ENCODE data around the gene PPARD. TPM values are rescaled to one million over a fixed set of nuclear protein-coding genes. Genes with fewer than 3 reads are reported as not detected.

The PPARD gene
- total and polyA plus RNA-seq, 2 experiments from 2014 or later: 17.1 to 34.0 TPM

GRCh38 chr6:35474942-35475570 lies 132.7 kb downstream of the PPARD start:
- Histone ChIP-seq H3K9me3 (ENCODE audit: low read depth) (no peaks in the 10 kb centered on the region), H3K27ac (no peak overlapping the region), H3K4me1 (ENCODE audit: low read depth) (peaks cover 11% of the 10 kb centered on the region), H3K27me3 (no peaks in the 10 kb centered on the region), H3K36me3 (peaks cover 38% of the 10 kb centered on the region), H3K4me3 (no peak overlapping the region)
- no peak for DNase-seq (ENCODE audit: low read depth in 1 of 2, low spot score in 1 of 2)
- TF ChIP-seq, protein P1, sequence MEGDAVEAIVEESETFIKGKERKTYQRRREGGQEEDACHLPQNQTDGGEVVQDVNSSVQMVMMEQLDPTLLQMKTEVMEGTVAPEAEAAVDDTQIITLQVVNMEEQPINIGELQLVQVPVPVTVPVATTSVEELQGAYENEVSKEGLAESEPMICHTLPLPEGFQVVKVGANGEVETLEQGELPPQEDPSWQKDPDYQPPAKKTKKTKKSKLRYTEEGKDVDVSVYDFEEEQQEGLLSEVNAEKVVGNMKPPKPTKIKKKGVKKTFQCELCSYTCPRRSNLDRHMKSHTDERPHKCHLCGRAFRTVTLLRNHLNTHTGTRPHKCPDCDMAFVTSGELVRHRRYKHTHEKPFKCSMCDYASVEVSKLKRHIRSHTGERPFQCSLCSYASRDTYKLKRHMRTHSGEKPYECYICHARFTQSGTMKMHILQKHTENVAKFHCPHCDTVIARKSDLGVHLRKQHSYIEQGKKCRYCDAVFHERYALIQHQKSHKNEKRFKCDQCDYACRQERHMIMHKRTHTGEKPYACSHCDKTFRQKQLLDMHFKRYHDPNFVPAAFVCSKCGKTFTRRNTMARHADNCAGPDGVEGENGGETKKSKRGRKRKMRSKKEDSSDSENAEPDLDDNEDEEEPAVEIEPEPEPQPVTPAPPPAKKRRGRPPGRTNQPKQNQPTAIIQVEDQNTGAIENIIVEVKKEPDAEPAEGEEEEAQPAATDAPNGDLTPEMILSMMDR (IDR thresholded peaks at IDR 0.05; ENCODE audit: low read depth, low read length): no peak

GRCh38 chr6:35475573-35475972 lies 133.2 kb downstream of the PPARD start:
- H3K9me3 ChIP-seq (ENCODE audit: low read depth): no peaks in the 10 kb centered on the region
- H3K4me3 ChIP-seq: no peak overlapping the region
- no peak for DNase-seq (ENCODE audit: low read depth in 1 of 2, low spot score in 1 of 2)
- H3K4me1 ChIP-seq (ENCODE audit: low read depth): peaks cover 6% of the 10 kb centered on the region
- H3K27me3 ChIP-seq: no peaks in the 10 kb centered on the region
- TF ChIP-seq, protein P1 (IDR thresholded peaks at IDR 0.05; ENCODE audit: low read depth, low read length): no peak
- peaks cover 33% of the 10 kb centered on the region for H3K36me3 ChIP-seq
- H3K27ac ChIP-seq: no peak overlapping the region

DNA sequence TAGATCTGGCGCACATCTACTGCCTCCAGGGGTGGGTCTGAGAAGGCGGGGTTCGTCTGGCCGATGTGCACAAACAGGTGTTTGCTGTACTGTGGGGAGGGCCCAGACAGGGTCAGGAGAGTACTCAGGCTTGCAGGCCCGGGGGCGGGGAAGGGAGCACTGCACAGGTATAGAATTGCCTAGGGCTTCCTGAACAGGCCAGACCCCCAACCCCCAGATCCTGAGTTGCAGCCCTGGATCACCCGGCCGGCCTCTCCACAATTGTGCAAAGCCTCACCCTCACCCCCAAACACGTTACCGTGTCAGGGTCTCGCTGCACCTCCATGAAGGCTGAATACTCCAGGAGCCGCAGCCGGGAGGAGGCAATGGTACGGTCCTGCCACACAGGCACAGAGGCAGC lies 133.6 kb downstream of the PPARD start:
- H3K27me3 ChIP-seq: no peaks in the 10 kb centered on the region
- H3K36me3 ChIP-seq: peaks cover 29% of the 10 kb centered on the region
- no peak overlapping the region for H3K4me3 ChIP-seq
- TF ChIP-seq, protein P1 (IDR thresholded peaks at IDR 0.05; ENCODE audit: low read depth, low read length): no peak
- no peak overlapping the region for H3K27ac ChIP-seq
- peaks cover 6% of the 10 kb centered on the region for H3K4me1 ChIP-seq (ENCODE audit: low read depth)
- no peaks in the 10 kb centered on the region for H3K9me3 ChIP-seq (ENCODE audit: low read depth)
- DNase-seq (ENCODE audit: low read depth in 1 of 2, low spot score in 1 of 2): no peak

DNA sequence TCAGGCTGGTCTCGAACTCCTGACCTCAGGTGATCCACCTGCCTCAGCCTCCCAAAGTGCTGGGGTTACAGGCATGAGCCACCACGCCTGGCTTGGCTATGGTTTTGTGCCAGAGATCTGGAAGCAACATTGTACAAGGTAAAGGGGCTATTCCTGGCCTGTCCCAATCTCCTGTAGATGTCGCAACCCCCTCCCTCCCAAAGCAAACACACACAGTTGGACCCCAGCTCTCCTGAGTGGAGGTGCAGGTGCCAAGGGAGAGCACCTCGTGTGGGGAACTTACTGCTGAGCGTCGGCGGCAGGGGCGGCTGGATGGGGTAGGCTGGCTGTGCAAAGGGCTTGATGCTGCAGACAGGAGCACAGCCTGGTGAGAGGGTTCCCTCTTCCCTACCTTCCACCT lies 134.7 kb downstream of the PPARD start:
- no peak overlapping the region for H3K27ac ChIP-seq
- H3K9me3 ChIP-seq (ENCODE audit: low read depth): no peaks in the 10 kb centered on the region
- peaks cover 20% of the 10 kb centered on the region for H3K36me3 ChIP-seq
- H3K27me3 ChIP-seq: no peaks in the 10 kb centered on the region
- DNase-seq (ENCODE audit: low read depth in 1 of 2, low spot score in 1 of 2): no peak
- H3K4me3 ChIP-seq: no peak overlapping the region
- H3K4me1 ChIP-seq (ENCODE audit: low read depth): peaks cover 16% of the 10 kb centered on the region
- TF ChIP-seq, protein P1 (IDR thresholded peaks at IDR 0.05; ENCODE audit: low read depth, low read length): no peak

Other genes with a start within 250 kb of the PPARD start
- 0.27 TPM in 1 of 2 replicates, not detected in the other for gene TCP11, start 201.2 kb upstream of the PPARD start, total RNA-seq
- gene TCP11, start 201.2 kb upstream of the PPARD start, polyA plus RNA-seq: 0.54 TPM in 1 of 2 replicates, not detected in the other
- gene SCUBE3, start 128.6 kb upstream of the PPARD start, total RNA-seq: 74.9 and 78.7 TPM in 2 replicates
- gene SCUBE3, start 128.6 kb upstream of the PPARD start, polyA plus RNA-seq: 78.2 and 81.8 TPM in 2 replicates
- 26.3 and 46.2 TPM in 2 replicates for gene ZNF76, start 82.8 kb upstream of the PPARD start, total RNA-seq
- gene ZNF76, start 82.8 kb upstream of the PPARD start, polyA plus RNA-seq: 59.6 and 67.5 TPM in 2 replicates
- gene DEF6, start 44.7 kb upstream of the PPARD start, total RNA-seq: 3.0 and 9.2 TPM in 2 replicates
- 2.3 and 5.7 TPM in 2 replicates for gene DEF6, start 44.7 kb upstream of the PPARD start, polyA plus RNA-seq
- gene FANCE, start 109.8 kb downstream of the PPARD start, total RNA-seq: 23.8 and 28.1 TPM in 2 replicates
- gene FANCE, start 109.8 kb downstream of the PPARD start, polyA plus RNA-seq: 19.4 and 21.3 TPM in 2 replicates
- gene RPL10A, start 125.8 kb downstream of the PPARD start, total RNA-seq: 1,095 and 1,320 TPM in 2 replicates
- 390 and 521 TPM in 2 replicates for gene RPL10A, start 125.8 kb downstream of the PPARD start, polyA plus RNA-seq
- 65.2 and 98.6 TPM in 2 replicates for gene TEAD3, start 154.5 kb downstream of the PPARD start, total RNA-seq
- gene TEAD3, start 154.5 kb downstream of the PPARD start, polyA plus RNA-seq: 64.0 and 78.3 TPM in 2 replicates
- 4.8 and 5.2 TPM in 2 replicates for gene TULP1, start 170.3 kb downstream of the PPARD start, total RNA-seq
- 0.92 and 5.9 TPM in 2 replicates for gene TULP1, start 170.3 kb downstream of the PPARD start, polyA plus RNA-seq

Measured in cardiac muscle cell (in vitro differentiated cells and primary cell).